Uterus (tissue), 2 donors: ENCODE data around the gene MFSD2A.

Experiments used
- CTCF ChIP-seq, 4 experiments: fragments of 200-600 bp in 2 of 4; fragments of 450-650 bp in 2 of 4; sonication (generic) in 2 of 4; IDR thresholded peaks; one replicate each; pipeline ENCODE4 v1.5.1; 2016 to 2019; ENCODE audit warnings: antibody characterized with exemption in 4 of 4, mild to moderate bottlenecking in 2 of 4, moderate library complexity in 1 of 4
- POLR2A ChIP-seq, 2 donors: fragments of 450-650 bp; IDR thresholded peaks; one replicate each; pipeline ENCODE4 v1.6.1; 2016; ENCODE audit warnings: antibody characterized with exemption in 2 of 2, mild to moderate bottlenecking in 1 of 2, moderate library complexity in 1 of 2

GRCh38 chr1:39925721-39926342, 29.1 kb upstream of the MFSD2A start:
- TF ChIP-seq CTCF (IDR thresholded peaks at IDR 0.05) (no peak), POLR2A (IDR thresholded peaks at IDR 0.05) (no peak)
